HG03097 (cell line): ENCODE data around the gene TSPAN3.

Experiments
- ATAC-seq: cut with Tn5 transposase; IDR thresholded peaks from one replicate; pipeline ENCODE4 v1.9.1; 2021; ENCODE audit not compliant: unreplicated experiment, low FRiP score

The TSPAN3 gene

DNA sequence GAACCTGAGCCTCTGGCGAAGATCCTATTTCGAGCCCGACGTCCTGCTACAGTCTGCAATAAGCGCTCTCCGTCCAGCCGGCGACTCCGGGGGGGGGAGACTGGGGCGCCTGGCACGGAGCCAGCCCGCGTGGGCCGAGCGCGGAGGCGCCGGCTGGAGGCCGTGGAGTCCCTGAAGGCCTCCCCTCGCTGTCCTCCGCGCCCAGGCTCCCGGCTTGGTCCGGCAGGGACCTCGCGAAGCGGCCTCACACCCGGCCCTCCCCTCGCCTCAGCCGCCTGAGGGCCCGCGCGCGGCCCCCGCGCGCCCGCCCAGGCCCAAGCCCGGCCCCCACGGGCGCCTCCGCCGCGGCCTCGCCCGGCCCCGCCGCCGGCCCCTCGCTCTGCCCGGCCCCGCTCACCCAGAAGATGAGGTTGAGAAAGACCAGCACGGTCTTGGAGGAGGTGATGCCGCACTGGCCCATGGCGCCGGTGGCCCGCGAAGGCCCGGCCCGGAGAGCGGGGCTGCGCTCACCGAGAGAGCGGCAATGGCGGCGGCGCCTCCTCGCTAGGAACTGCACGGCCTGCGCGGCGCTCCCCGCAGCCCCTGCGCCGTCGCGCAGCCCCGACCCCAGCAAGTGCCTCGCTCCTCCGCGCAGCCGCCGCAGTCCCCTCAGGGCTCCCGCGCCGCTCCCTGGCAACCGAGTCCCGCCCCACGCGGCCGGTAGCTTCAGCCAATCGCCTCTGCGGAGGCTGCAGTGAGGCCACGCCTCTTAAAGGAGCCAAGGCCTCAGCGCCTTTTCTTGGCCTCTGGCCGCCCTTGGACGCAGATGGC is at the start of gene TSPAN3:
Gene TSPAN3, minus strand, starts transcription at position 615 of the 810 bp plus-strand sequence. Its CDS starts 155 bp downstream, at position 460.
- ATAC-seq = peak; percentile 88

DNA sequence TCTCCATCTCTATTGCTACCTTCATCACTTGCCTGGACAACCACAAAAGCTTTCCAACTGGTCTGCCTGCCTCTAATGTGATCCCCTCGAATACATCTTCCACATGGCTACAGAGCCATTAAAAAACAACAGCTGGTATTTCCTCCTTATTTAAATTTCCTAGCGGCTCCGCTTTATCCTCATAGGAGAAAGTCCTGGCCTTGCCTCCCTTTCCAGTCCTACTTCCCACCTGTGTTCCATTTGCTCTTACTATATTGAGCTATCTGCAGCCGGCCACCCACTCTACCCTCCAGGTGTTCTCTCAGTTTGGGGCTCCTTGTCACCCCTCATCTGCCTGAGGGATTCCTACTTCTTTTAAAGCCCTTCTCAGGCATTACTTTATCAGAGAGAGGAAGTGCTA is 49.7 kb upstream of the TSPAN3 start:
- ATAC-seq = no peak

DNA sequence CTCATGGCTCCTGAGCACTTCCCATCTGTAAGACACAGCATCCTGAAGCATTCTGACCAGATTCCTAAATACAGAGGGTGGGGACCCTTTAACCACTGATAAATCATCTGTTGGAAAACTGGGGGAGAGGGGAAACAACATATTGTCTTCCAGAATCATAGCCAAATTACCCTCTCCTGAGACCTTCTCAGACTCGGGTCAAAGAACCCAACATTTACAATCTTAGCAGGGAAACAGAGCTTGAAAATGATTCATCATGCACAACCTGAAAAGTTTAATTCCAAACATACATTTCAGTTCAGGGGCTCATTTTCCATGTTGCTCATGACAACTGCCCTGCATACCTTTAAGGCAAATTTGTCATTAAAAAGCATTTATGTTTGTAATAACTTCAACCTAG is 48.5 kb upstream of the TSPAN3 start:
- no peak for ATAC-seq

DNA sequence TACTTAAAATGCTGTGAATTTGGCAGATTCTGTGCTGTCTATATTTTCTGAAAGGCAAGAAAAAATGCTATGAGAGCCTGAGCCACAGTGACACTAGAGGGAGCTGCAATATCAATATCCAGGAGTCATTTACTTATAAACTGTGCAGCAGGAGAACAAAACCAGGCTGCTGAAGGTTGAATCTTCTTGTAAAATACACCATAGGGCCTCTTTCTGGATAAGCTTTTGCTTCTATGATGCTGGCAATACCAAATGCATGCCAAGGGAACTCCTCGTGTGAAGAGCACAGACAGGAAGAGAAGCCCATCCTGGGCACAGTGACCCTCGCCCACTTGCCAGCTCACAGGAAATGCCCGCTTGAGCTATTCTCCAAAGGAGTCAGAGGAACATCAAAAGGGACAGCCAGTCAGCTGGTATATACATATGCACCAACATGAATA is 48.0 kb upstream of the TSPAN3 start:
- no peak for ATAC-seq

DNA sequence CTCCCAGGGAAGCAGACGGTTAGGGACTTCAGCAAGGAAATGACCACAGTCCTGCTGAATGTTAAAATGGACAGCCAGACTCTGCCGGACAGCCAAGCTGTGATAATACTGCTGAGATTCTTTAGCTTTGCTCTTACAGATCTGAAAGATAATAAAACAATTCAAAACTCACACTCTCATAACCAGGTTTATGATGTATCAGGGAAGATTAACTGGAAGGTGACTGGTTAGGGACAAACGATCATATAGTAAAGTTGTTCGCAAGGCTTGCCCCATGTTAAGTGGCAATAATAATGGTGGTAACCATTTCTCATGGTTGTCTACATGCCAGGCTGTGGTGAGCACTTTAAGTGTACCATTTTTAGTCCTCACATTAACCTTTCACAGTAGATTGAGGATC is 44.3 kb upstream of the TSPAN3 start:
- ATAC-seq = no peak

DNA sequence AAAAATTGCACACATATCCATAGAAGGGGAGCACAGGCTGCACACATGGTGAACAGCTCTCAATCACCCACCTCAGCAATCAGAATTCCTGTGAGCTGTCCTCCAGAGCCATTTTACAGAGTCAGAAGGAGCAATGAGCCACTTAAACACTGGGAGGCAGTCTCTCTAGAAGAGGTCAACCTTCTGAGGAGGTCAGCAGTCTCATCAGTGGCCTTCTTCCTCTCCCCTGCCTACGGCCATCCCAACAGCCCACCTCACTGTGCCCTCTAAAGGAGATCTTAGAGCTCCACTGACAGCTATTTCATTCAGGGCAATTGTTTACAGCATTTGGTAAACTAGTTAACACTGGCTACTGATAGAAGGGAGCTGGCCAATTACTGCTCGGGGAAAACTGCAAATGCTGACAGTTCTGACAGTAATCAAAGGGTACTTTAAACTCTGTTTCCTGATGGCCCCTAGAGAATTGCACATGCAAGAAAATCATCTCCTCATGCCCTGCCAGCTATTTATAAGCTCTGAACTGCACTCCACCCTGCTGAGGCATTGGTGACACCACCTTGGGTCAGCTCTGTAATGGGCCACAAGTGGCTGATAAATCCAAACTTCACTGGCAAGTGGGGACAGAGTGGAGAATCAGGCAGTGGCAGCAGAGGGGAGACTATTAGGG is 42.1 kb upstream of the TSPAN3 start:
- ATAC-seq = no peak

DNA sequence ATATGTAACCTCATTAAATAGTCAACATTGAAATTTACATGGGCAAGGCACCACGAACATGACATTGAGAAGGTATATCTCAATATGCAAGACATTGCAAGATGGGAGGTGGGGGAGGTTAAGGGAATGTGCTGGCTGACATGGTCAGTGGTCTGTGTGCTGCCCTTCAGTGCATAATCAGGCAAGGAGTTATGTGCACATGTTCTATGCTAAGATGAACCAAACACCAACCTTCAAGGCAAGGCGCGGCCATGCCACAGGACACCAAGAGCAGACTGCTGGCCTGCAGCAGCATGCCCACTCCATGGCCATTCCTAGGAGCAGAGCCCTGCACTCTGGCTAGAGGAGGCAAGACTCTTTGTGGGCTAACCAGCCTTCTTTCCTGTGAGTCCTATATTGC is 40.9 kb upstream of the TSPAN3 start:
- no peak for ATAC-seq

DNA sequence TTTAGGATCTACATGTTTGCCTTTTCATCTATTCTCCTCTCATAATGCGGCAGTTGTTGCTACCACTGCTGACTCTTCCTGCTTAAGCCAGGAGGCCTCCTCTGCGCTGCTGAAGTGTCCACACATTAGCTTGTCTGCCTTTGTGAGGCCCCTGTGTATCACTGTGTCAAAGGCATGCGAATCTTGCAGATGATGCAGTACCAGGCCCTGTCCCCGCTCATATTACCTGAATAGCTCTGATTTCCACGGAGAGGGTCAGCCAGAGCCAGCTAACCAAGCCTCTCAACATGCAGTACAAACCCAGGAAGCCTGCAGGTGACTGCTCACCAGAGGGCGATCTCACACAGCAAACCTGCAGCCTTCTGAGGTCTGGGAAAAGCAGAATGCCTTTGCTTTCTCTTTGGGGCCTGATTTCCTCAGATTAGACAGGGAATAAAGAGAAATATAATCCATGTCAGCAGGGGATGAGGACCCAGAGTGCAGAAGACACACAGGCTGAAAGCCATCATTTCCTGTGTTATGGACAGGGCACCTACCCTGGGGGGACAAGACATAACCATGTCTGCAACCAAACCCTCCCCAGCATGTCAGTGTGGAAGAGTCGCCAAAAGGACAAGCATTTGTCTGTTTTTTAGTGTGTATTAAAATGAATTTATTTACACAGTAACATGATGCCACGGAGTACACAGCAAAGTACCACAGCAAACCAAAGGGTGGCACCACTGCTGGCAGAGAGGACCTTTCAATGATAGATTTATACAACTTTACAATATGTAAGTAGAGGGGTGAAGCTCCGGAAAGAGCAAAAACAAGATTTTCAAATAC is 36.8 kb upstream of the TSPAN3 start:
- no peak for ATAC-seq

DNA sequence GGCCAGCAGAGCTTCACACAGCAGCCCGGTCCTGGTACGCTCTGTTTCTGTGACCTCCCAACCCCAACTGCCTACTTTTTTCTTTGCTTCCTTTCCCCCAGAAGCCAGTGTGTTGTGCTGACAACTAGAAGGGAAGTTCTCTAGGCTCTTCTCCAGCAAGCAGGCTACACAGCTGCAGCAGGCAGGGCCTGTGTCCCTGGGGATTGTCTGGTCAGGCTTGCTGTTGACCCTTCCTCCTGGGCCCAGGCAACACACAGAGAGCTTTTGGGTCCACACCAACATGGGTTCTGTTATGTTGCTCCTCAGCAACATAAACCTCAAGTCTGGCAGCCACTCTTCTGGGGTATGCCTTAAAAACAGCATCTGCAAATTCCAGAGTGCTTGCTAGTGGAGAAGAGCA is 36.2 kb upstream of the TSPAN3 start:
- no peak for ATAC-seq

DNA sequence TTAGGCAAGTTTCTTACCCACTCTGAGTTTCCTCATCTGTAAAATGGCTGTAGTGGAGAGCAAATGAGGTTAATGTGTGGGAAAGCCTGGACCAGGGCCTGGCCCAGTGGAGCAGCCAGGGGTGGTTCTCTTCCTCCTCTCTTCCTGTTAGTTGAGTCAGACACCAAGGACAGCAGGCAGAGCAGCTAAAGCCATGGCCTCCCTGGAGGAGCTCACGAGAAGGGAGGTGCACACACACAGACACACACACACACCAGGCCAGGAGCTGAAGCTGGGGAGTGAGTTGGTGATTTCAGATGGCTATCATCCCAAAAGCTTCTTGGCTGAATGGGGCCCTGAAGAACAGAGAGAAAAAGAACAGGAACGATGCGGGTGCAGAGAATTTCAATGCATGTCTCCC is 33.2 kb upstream of the TSPAN3 start:
- ATAC-seq = no peak

DNA sequence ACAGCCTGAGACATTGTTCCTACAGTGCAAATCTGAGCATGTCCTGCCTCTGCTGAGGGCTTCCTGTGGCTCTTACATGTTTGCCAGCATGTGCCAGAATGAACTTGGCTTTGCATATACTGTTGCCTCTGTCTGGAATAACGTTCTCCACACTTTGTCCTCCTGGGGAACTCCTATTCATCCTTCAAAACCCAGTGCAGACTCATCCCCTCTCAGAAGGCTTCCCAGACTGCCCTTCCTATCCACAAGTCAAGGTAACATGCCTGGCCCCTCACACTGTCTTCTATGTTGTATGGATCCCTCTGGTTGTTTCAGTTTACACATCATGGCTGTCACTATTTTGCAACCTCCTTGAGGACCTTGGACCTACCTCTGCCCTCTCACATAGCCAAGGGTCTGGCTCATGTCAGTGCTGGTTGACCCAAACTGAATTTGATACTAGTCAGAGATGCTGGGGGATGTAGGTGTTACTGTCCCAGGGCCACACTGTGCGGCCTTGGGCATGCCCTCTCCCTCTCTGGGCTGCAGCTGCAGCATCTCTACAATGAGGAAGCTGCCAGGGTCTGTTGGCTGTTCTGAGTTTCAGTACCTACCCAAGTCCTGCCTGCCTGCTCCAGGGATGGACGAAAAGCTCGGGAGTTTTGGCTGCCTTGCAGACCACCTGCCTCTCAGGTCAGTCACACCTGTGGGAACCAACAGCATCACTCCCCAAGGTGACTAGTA is 29.0 kb upstream of the TSPAN3 start:
- no peak for ATAC-seq

DNA sequence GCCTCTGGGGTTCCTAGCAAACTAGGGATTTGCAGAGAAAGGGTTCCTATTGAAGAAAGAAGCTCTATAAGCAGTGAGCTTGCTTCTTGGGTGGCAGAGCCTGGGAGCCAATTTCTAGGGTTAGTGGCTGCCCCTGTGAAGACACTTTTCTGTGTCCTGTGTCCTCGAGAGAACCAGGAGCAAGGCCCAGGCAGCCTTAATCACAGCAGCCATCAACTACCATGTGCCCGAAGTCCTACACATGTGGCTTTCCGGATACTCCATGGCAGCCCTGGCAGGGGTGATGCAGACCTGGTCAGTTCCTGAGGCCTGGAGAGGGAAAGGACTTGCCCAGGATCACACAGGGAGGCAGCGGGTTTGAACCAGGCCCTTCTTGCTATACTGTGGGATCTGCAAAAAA is 27.7 kb upstream of the TSPAN3 start:
- ATAC-seq = no peak

DNA sequence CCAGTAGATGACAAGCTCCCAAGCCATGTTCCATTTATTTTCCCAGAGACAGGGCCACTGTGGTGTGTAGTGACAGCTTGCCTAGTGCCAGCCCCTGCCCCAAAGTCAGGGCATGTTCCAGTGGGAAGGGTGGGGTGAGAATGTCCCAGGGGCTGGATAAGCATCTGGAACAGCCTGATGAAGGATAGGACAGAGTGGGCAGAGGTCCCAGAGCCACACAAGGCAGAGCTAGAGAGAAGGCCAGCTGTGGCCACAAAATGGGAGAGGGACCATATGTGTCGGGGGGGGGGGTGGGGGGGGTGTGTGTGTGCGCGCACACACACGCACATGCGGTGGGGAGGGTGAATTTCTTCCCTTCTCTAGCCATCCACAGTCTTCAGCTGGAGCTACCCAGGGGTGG is 27.0 kb upstream of the TSPAN3 start:
- no peak for ATAC-seq

DNA sequence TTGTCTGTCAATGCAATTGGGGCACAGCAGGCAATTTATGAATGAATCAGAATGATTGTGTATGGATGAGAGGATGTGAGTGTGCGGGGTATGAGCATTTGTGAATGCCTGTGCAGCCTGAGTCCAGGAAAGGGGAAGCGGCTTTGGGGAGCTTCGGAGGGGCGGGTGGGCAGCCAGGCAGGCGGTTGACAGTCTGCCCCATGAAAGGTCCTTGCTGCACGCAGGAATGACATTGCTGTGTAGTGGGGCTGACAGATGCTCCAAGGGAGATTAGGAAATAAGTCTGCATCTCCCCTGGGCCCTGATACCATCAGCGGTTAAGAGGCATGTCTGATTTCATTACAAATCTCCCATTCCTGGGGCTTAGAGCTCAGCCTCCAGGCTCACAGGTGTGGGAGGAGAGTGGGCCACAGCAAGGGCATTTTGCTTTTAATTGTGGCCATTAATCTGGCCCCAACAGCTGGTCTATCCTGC is 26.4 kb upstream of the TSPAN3 start:
- no peak for ATAC-seq

DNA sequence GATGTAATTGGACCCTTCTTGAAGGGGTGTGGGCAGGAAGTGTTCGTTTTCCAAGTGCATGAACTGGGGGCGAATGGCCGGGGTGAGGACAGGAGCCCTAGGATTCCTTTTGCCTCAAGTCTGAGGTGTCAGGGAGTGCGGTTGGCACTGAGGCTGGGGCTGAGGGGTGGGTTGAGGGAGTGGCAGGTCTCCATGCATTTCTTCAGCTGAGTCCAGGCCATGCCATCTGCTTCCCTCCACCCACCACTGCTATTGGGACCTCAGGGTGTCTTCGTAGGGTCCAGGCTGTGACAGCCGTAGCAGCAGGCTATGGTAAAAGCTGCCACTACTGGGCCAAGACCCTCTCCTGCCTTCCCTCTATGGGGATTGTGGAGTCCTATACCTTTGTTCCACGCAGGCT is 25.6 kb upstream of the TSPAN3 start:
- no peak for ATAC-seq

DNA sequence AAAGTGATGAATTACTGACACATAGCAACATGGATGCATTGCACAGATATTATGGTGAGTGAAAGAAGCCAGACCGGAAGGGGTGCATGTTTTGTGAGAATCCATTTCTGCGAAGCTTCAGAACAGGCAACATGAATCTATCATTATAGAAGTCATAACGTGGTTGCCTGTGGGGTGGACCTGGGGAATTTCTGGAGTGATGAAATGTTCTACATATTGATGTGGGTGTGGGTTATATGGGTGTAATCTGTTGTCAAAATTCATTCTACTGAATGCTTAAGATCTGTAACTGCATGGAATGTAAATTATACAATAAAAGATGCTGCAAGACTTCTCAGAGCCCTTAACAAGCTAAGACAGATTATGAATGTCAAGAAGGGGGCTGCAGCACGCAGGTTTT is 25.2 kb upstream of the TSPAN3 start:
- ATAC-seq = no peak

DNA sequence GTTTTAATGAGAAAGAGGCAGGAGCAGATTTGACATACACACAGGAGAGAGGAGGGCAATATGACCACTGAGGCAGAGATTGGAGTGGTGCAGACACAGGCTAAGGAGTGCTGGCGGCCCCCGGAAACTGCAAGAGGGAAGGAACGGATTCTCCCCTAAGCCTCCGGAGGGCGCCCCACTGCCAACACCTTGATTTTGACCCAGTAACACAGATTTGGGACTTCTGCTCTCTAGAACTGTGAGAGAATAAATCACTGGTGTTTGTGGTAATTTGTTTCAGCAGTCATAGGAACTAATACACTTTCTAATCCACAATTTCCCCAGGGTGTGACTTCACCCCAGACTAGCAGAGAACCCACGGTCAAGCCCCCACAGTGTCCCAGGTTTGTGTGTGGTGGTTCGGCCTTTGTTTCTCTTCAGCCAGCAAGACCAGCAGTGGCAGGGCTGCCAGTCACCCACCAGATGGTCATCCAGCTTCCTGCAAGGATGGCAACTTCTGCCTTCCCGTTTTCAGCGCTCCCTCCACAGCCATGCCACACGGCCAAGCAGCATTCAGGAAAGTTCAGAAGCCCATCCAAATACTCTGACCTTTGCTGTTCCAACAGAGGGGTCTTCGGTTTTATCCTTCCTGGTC is 23.6 kb upstream of the TSPAN3 start:
- ATAC-seq = no peak

DNA sequence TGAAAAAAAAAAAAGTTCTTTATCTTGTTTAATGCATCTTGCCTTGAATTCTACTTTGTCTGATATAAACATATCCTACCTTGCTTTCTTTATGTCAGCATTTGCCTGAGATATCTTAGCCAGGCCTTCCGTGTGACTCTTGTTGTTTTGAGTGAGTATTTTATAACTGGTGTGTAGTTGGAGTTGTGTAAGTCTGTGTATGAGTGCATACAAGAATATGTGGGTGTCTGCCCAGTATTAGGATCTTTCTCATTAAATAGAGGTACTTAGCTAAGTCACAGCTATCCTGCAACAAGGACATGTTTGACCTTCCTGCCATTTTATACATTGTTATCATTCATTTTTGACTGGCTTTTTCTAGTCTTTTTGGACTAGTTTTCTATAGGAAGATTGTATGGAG is 22.5 kb upstream of the TSPAN3 start:
- ATAC-seq = no peak

DNA sequence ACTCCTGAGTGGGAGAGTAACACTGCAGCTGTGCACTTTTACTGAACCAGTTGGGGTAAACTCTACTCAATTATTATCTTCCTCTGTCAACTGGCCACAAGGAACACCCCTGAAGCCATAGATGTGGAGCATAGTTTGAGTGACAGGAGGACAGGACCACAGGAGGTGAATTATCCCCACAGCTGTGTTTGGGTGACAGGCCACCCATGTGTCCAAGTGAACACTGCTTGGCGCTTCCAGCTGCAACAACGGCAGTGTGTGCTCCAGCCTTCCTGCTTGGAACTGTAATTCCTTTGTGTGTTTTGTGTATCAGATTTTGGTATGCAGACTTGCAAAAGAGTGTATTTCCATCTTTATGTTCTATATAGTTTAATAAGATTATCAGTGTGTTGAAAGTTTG is 20.2 kb upstream of the TSPAN3 start:
- no peak for ATAC-seq

DNA sequence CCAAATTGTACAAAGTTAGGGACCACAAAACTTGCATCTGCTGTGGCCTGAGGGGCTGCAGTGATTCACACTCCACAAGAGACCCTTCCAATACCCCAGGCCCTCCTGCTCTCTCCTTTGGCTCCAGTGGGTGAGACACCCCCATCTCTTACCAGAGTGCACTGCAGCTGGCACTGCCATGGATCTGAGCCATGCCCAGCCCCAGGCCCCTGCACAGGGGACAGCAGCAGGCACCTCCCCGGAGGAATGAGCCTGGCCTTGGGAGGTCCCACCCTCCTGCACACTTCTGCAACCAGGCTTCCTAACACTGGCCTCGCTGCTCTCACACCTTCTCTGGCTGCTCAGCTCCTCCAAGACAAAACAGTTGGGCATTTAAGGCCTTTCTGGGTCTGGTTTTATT is 16.3 kb upstream of the TSPAN3 start:
- no peak for ATAC-seq
